ENCODE results near the gene PRKAR2A. TPM values are rescaled to one million over a fixed set of nuclear protein-coding genes. Genes with fewer than 3 reads are reported as not detected.

PRKAR2A gene
- total RNA-seq, 2 experiments from 2014 or later, result 47.4 to 48.3 TPM

GRCh38 chr3:48837163-48837562 is 10.5 kb downstream of the PRKAR2A start:
- CTCF ChIA-PET, result no interaction called here
- peaks cover 3% of the 10 kb centered on the region for H3K36me3 ChIP-seq (ENCODE audit: insufficient read depth, low read length)
- POLR2A ChIA-PET, result no interaction called here

GRCh38 chr3:48835650-48836366 is 11.9 kb downstream of the PRKAR2A start:
- H3K9me3 Mint-ChIP-seq, result no peaks in the 10 kb centered on the region
- no peaks in the 10 kb centered on the region for H3K27me3 Mint-ChIP-seq
- peaks cover 1% of the 10 kb centered on the region for H3K4me1 ChIP-seq (ENCODE audit: insufficient read depth, low read length)
- CTCF ChIA-PET, result no interaction called here
- ATAC-seq (ENCODE audit: poor library complexity) (no peak), DNase-seq (no peak)
- H3K4me1 Mint-ChIP-seq (ENCODE audit: low read depth), result peaks cover 22% of the 10 kb centered on the region
- peaks cover 3% of the 10 kb centered on the region for H3K36me3 ChIP-seq (ENCODE audit: insufficient read depth, low read length)
- POLR2A ChIA-PET, result no interaction called here
- TF ChIP-seq CTCF (IDR thresholded peaks at IDR 0.05), result no peak
- H3K27me3 ChIP-seq (ENCODE audit: control insufficient read depth in 1 of 2, insufficient read depth in 2 of 2, low read length in 2 of 2), result no peaks in the 10 kb centered on the region
- intact Hi-C loops (cut with DNase I, micrococcal nuclease), result no loop called here
- peaks cover 30% of the 10 kb centered on the region for H3K36me3 Mint-ChIP-seq (ENCODE audit: low read depth)
- no peak overlapping the region for H3K27ac Mint-ChIP-seq
- H3K4me3 ChIP-seq (ENCODE audit: low read length), result no peak overlapping the region
- no peak overlapping the region for H3K27ac ChIP-seq (ENCODE audit: low read depth in 1 of 2, low read length in 2 of 2)
- H3K4me3 Mint-ChIP-seq, result no peak overlapping the region
- H3K9me3 ChIP-seq (ENCODE audit: control insufficient read depth in 1 of 2, insufficient read depth in 1 of 2, low read length in 2 of 2), result no peaks in the 10 kb centered on the region

More at GRCh38 chr3:48837163-48837562, 10.5 kb downstream of the PRKAR2A start:
- Histone ChIP-seq H3K4me3 (ENCODE audit: low read length) (no peak overlapping the region), H3K27me3 (ENCODE audit: control insufficient read depth in 1 of 2, insufficient read depth in 2 of 2, low read length in 2 of 2) (no peaks in the 10 kb centered on the region), H3K9me3 (ENCODE audit: control insufficient read depth in 1 of 2, insufficient read depth in 1 of 2, low read length in 2 of 2) (no peaks in the 10 kb centered on the region), H3K4me1 (ENCODE audit: insufficient read depth, low read length) (no peaks in the 10 kb centered on the region), H3K27ac (ENCODE audit: low read depth in 1 of 2, low read length in 2 of 2) (no peak overlapping the region)
- DNase-seq (no peak), ATAC-seq (ENCODE audit: poor library complexity) (no peak)
- Mint-ChIP-seq H3K36me3 (ENCODE audit: low read depth) (peaks cover 30% of the 10 kb centered on the region), H3K4me3 (no peak overlapping the region), H3K27ac (no peak overlapping the region), H3K9me3 (no peaks in the 10 kb centered on the region), H3K4me1 (ENCODE audit: low read depth) (peaks cover 24% of the 10 kb centered on the region), H3K27me3 (no peaks in the 10 kb centered on the region)
- intact Hi-C loops (cut with DNase I, micrococcal nuclease), result no loop called here
- no peak for TF ChIP-seq CTCF (IDR thresholded peaks at IDR 0.05)

- DNase-seq (no peak), ATAC-seq (ENCODE audit: poor library complexity) (no peak)
- no peak overlapping the region for H3K4me3 ChIP-seq (ENCODE audit: low read length)
- H3K27me3 Mint-ChIP-seq, result no peaks in the 10 kb centered on the region
- H3K4me1 ChIP-seq (ENCODE audit: insufficient read depth, low read length), result peaks cover 3% of the 10 kb centered on the region
- H3K36me3 ChIP-seq (ENCODE audit: insufficient read depth, low read length), result peaks cover 3% of the 10 kb centered on the region
- POLR2A ChIA-PET, result interaction anchor here (1.3 kb wide), 1 partner anchor 15 kb away, joined by 3 read pairs; the partner anchor contains the start of gene PRKAR2A
- H3K9me3 ChIP-seq (ENCODE audit: control insufficient read depth in 1 of 2, insufficient read depth in 1 of 2, low read length in 2 of 2), result no peaks in the 10 kb centered on the region
- H3K9me3 Mint-ChIP-seq, result no peaks in the 10 kb centered on the region
- H3K27ac Mint-ChIP-seq, result no peak overlapping the region
- TF ChIP-seq CTCF (IDR thresholded peaks at IDR 0.05), result no peak
- no peaks in the 10 kb centered on the region for H3K27me3 ChIP-seq (ENCODE audit: control insufficient read depth in 1 of 2, insufficient read depth in 2 of 2, low read length in 2 of 2)
- no peak overlapping the region for H3K4me3 Mint-ChIP-seq
- no peak overlapping the region for H3K27ac ChIP-seq (ENCODE audit: low read depth in 1 of 2, low read length in 2 of 2)
- CTCF ChIA-PET, result interaction anchor here (1.0 kb wide), 1 partner anchor 14 kb away, joined by 3 read pairs; no protein-coding TSS in a partner anchor
- intact Hi-C loops (cut with DNase I, micrococcal nuclease), result no loop called here
- peaks cover 13% of the 10 kb centered on the region for H3K36me3 Mint-ChIP-seq (ENCODE audit: low read depth)
- peaks cover 15% of the 10 kb centered on the region for H3K4me1 Mint-ChIP-seq (ENCODE audit: low read depth)
These were observed 15.0 kb downstream of the PRKAR2A start for GRCh38 chr3:48832684-48833083.
